Stimulated activated naive CD8-positive, alpha-beta T cell treated with anti-CD3 and anti-CD28 coated beads, Interleukin-15, Interleukin-2, amounts not matched to agents 100 ng/mL and 50 ng/mL, for 24 hours (primary cell): ENCODE results near the gene CLEC10A.
A peak's percentile ranks its signal among the peaks of the same experiment; 100 is the strongest.
"Not testable (repeated sequence)": the region's sequence is repeated elsewhere in the genome, so short reads cannot be mapped to it uniquely, and the experiment has no call there.

ENCODE experiments used
- H3K27ac Mint-ChIP-seq: one replicate; pipeline ENCODE4 v1.8.0; 2021; ENCODE audit warnings: mild to moderate bottlenecking, mixed read lengths
- H3K27me3 Mint-ChIP-seq: one replicate; pipeline ENCODE4 v1.8.0; 2021; ENCODE audit warnings: mixed read lengths
- H3K36me3 Mint-ChIP-seq: one replicate; pipeline ENCODE4 v1.8.0; 2021; ENCODE audit warnings: low read depth, mixed read lengths
- H3K4me1 Mint-ChIP-seq: one replicate; pipeline ENCODE4 v1.8.0; 2021; ENCODE audit warnings: low read depth, mixed read lengths
- H3K4me3 Mint-ChIP-seq: one replicate; pipeline ENCODE4 v1.8.0; 2021; ENCODE audit warnings: mild to moderate bottlenecking, mixed read lengths
- H3K9me3 Mint-ChIP-seq: one replicate; pipeline ENCODE4 v1.8.0; 2021; ENCODE audit warnings: mixed read lengths

CLEC10A gene

GRCh38 chr17:7112510-7113108, 32.6 kb upstream of the CLEC10A start:
- Mint-ChIP-seq H3K27me3 (no peaks in the 10 kb centered on the region), H3K36me3 (no peaks in the 10 kb centered on the region), H3K4me1 (peaks cover 6% of the 10 kb centered on the region), H3K4me3 (no peak overlapping the region), H3K27ac (no peak overlapping the region), H3K9me3 (no peaks in the 10 kb centered on the region)

- Mint-ChIP-seq H3K36me3 (no peaks in the 10 kb centered on the region), H3K4me3 (no peak overlapping the region), H3K27me3 (no peaks in the 10 kb centered on the region), H3K4me1 (peaks cover 6% of the 10 kb centered on the region), H3K27ac (no peak overlapping the region), H3K9me3 (no peaks in the 10 kb centered on the region)
These were observed 31.9 kb upstream of the CLEC10A start for GRCh38 chr17:7111784-7112509.

DNA sequence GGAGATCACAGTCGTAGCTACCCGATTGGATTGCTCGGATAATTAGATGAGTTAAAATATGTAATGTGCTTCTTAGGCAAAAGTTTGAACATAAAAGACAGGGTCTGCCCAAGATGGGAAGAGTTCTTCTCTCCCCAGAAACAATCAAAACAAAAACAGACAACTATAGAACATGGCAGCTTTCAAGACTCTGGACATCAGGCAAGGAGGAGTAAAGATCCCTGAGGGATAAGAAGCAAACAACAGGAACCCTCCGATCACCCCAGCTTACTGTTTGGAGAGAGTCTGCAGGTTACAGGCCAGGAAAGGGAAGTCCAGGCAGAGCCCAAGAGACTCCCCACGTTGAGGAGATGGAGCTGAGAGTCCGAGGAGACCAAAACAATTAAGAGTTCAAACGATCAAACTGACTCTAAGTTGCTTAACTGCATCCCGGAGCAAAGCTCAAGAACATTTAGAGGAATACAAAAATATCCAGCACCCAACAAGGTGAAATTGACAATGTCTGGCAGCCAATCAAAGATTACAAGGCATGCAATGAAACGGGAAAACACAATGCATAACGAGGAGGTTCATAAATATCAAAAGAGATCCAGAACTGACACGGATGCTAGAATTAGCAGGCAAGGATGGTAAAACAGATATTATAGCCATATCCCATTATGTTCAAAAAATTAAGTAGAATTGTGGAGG, 30.7 kb upstream of the CLEC10A start:
- H3K4me3 Mint-ChIP-seq = no peak overlapping the region
- no peaks in the 10 kb centered on the region for H3K27me3 Mint-ChIP-seq
- H3K4me1 Mint-ChIP-seq = peaks cover 6% of the 10 kb centered on the region
- H3K9me3 Mint-ChIP-seq = no peaks in the 10 kb centered on the region
- H3K27ac Mint-ChIP-seq = no peak overlapping the region
- H3K36me3 Mint-ChIP-seq = no peaks in the 10 kb centered on the region

DNA sequence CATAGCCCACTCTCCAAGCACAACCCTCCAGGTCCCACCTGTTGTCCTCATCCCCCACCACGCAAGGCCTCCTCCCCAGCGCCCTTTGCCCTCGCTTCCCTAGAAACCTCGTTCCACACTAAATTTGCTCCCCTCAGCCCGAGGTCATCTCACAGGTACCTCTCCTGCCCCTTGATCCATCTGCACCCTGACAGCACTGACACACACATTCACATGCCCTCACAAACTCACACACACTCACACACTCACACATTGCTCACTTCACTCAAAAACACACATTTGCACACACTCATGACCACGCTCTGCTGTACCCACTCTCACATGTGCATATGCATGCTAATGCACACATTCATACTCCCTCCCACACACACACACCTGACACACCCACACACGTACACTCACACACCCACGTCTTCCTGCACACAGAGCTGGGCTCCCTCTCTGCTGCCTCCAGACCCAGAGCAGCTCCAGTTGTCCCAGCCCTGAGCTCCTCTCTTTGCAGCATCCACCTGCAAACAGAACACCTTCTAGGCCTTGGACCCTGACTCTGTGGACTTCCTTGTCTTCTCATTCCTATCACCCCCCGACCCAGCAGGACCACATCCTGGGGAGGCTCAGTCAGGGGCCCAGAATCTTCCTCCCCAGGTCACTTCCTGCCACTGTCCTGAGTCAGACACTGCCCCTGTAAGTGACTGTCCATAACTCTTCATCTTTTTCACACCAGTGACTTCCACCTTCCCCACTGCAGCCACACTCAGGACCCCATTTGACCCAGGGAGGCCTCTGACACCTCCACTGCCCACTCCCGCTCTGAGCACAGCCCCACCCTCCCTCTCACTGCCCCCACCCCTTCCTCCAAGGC, 29.6 kb upstream of the CLEC10A start:
- no peaks in the 10 kb centered on the region for H3K9me3 Mint-ChIP-seq
- no peaks in the 10 kb centered on the region for H3K27me3 Mint-ChIP-seq
- no peaks in the 10 kb centered on the region for H3K36me3 Mint-ChIP-seq
- peak overlapping the region; percentile 3 for H3K27ac Mint-ChIP-seq
- H3K4me3 Mint-ChIP-seq = no peak overlapping the region
- H3K4me1 Mint-ChIP-seq = peaks cover 6% of the 10 kb centered on the region

DNA sequence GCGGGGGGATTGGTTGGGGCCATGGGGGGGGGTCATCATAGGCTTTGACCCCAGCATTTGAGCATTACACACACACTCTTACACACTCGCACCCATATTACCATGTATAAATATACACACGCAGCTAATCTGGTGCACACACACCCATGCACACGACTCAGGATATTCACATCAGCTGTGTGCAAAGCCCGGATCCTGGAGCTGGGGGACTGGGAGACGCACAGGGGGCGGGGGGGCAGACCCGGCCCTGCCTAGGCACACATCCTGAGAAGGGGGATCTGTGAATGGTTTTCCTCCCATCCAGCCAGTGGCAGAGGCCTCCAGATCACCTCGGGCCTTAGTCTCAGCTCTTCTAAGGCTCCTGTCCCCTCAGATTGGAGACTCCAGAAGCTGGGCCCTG, 28.9 kb upstream of the CLEC10A start:
- Mint-ChIP-seq H3K9me3 (no peaks in the 10 kb centered on the region), H3K27me3 (no peaks in the 10 kb centered on the region), H3K27ac (no peak overlapping the region), H3K4me1 (peaks cover 6% of the 10 kb centered on the region), H3K36me3 (no peaks in the 10 kb centered on the region), H3K4me3 (no peak overlapping the region)

- Mint-ChIP-seq H3K4me3 (no peak overlapping the region), H3K27ac (no peak overlapping the region), H3K36me3 (no peaks in the 10 kb centered on the region)
These were observed 28.5 kb upstream of the CLEC10A start for GRCh38 chr17:7108560-7108925.

GRCh38 chr17:7107795-7108559, 27.9 kb upstream of the CLEC10A start:
- H3K27ac Mint-ChIP-seq = no peak overlapping the region
- peaks cover 5% of the 10 kb centered on the region for H3K27me3 Mint-ChIP-seq
- no peaks in the 10 kb centered on the region for H3K36me3 Mint-ChIP-seq
- no peaks in the 10 kb centered on the region for H3K9me3 Mint-ChIP-seq
- H3K4me1 Mint-ChIP-seq = peaks cover 6% of the 10 kb centered on the region
- H3K4me3 Mint-ChIP-seq = no peak overlapping the region

More at GRCh38 chr17:7108560-7108925, 28.5 kb upstream of the CLEC10A start:
- Mint-ChIP-seq H3K27me3 (peaks cover under 1% of the 10 kb centered on the region), H3K4me1 (peaks cover 6% of the 10 kb centered on the region), H3K9me3 (no peaks in the 10 kb centered on the region)

- H3K27me3 Mint-ChIP-seq = peaks cover 8% of the 10 kb centered on the region
- H3K9me3 Mint-ChIP-seq = no peaks in the 10 kb centered on the region
- H3K27ac Mint-ChIP-seq = no peak overlapping the region
- no peak overlapping the region for H3K4me3 Mint-ChIP-seq
- peaks cover 6% of the 10 kb centered on the region for H3K4me1 Mint-ChIP-seq
- no peaks in the 10 kb centered on the region for H3K36me3 Mint-ChIP-seq
These were observed 27.1 kb upstream of the CLEC10A start for GRCh38 chr17:7107012-7107754.

DNA sequence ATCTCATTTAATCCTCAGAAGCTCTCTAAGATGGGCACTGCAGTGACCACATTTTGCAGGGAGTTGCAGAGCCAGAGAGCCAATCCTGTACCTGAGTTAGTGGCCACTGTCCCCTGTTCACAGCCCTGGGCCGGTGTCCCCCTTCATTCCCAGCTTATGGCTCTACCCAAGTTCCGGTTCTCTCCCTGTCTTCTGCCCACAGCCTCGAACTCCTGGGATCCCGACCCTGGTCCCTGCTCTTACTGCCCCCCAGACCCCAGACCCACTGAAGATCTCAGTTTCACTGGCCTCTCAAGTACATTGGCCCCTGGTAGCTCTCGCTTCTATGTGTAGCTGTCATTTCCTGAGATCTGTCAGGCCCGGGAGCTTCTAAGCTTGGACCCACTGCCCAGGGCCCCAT, 22.4 kb upstream of the CLEC10A start:
- H3K27me3 Mint-ChIP-seq = peaks cover 11% of the 10 kb centered on the region
- H3K9me3 Mint-ChIP-seq = no peaks in the 10 kb centered on the region
- H3K27ac Mint-ChIP-seq = no peak overlapping the region
- H3K36me3 Mint-ChIP-seq = no peaks in the 10 kb centered on the region
- no peak overlapping the region for H3K4me3 Mint-ChIP-seq
- no peaks in the 10 kb centered on the region for H3K4me1 Mint-ChIP-seq

DNA sequence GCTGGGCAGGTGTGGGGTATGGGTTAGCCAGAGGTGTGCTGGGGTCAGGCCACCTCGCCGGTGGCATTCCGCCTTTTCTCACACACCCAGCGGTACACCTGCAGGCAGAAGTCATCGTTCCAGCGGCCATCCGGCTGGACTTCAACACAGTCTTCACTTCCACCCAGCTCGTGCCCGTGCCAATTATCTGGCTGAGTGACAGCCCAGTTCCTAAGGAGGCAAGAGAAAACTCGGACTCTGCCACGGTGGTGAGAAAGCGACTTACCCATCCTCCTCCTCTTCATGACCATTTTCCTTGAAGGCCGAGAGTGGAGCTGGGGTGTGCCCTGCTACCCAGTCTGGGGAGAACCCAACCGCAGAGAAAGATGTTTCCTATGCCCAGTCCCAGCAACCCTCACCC, 21.5 kb upstream of the CLEC10A start:
- Mint-ChIP-seq H3K9me3 (no peaks in the 10 kb centered on the region), H3K4me1 (no peaks in the 10 kb centered on the region), H3K4me3 (no peak overlapping the region), H3K27me3 (peaks cover 11% of the 10 kb centered on the region), H3K36me3 (no peaks in the 10 kb centered on the region), H3K27ac (no peak overlapping the region)

- not testable (repeated sequence) for H3K9me3 Mint-ChIP-seq, H3K36me3 Mint-ChIP-seq, H3K4me1 Mint-ChIP-seq, H3K4me3 Mint-ChIP-seq, H3K27ac Mint-ChIP-seq
- H3K27me3 Mint-ChIP-seq = peaks cover 11% of the 10 kb centered on the region
These were observed 20.8 kb upstream of the CLEC10A start for GRCh38 chr17:7100641-7101379.

DNA sequence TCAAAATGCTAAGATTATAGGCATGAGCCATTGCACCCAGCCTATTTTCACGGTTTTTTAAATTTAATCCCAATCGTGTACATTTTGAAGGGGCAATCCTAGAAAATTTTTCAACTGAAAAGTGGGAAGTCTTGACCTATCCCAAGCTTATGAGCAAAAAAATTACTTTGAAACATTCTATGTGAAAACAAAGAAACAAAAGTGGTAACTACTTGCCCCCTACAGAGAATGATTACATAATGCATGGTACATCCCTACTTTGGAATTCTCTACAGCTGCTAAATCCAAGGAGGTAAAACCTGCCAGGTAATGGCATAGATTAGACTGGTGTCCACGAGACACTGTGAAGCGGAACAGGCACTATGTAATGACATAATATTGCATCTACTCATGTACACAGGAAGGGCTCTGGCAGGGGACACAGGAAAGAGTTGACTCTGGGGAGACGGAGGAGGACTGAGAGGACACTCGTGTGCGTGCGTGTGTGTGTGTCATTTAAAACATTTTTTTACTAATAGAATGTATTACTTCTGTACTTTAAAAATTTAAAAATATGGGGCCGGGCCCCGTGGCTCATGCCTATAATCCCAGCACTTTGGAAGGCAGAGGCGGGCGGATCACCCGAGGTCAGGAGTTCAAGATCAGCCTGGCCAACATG, 18.9 kb upstream of the CLEC10A start:
- peaks cover 15% of the 10 kb centered on the region for H3K4me1 Mint-ChIP-seq
- H3K9me3 Mint-ChIP-seq = no peaks in the 10 kb centered on the region
- H3K27me3 Mint-ChIP-seq = peaks cover 15% of the 10 kb centered on the region
- H3K36me3 Mint-ChIP-seq = no peaks in the 10 kb centered on the region
- no peak overlapping the region for H3K27ac Mint-ChIP-seq
- H3K4me3 Mint-ChIP-seq = no peak overlapping the region

DNA sequence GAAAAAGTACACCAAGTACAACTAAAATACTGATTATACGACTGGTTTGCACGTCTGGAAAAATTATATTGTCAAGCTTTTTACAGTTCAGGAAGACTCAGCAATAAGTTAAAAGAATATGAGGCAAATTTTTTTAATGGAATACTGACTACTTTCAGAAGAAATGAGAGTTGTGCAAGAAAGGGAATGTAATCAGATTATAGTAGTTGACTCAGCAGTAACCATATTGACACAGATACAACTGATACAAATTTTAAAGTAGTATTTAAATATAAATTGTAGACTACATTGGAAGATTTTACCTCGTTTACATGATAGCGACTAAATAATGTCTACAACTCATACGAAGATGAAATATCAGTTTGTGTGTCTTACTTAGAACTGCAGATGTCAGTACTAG, 17.9 kb upstream of the CLEC10A start:
- H3K9me3 Mint-ChIP-seq = no peaks in the 10 kb centered on the region
- H3K4me3 Mint-ChIP-seq = no peak overlapping the region
- H3K4me1 Mint-ChIP-seq = peaks cover 15% of the 10 kb centered on the region
- H3K27me3 Mint-ChIP-seq = peaks cover 10% of the 10 kb centered on the region
- H3K36me3 Mint-ChIP-seq = no peaks in the 10 kb centered on the region
- H3K27ac Mint-ChIP-seq = no peak overlapping the region
